Measurements from ENCODE around the gene ACR. TPM values are rescaled to one million over a fixed set of nuclear protein-coding genes. Genes with fewer than 3 reads are reported as not detected.

Gene ACR
- total RNA-seq, 1 experiment from 2014 or later, result not detected

GRCh38 chr22:50711446-50712340 lies 26.3 kb upstream of the ACR start:
- no peaks in the 10 kb centered on the region for H3K79me2 ChIP-seq (ENCODE audit: low read depth)
- no peaks in the 10 kb centered on the region for H3K9me2 ChIP-seq (ENCODE audit: insufficient read depth)
- H3K36me3 ChIP-seq (ENCODE audit: low read depth), result no peaks in the 10 kb centered on the region
- no peak overlapping the region for H3K4me3 ChIP-seq
- H3F3A ChIP-seq (ENCODE audit: insufficient read depth, low read depth), result no peaks in the 10 kb centered on the region; the same call in 1 of the 2 replicates
- no TSS peak for BruUV-seq (replicated peaks)
- no peak for TF ChIP-seq EZH2 (IDR thresholded peaks at IDR 0.05; ENCODE audit: low read depth)
- no peak for TF ChIP-seq CTCF (conservative IDR thresholded peaks at IDR 0.05)
- ChIA-PET CTCF (no interaction called here), POLR2A (ENCODE audit: unreplicated experiment) (no interaction called here)
- intact Hi-C loops (cut with micrococcal nuclease; ENCODE audit: unreplicated experiment), result no loop called here
- no peaks in the 10 kb centered on the region for H4K20me1 ChIP-seq (ENCODE audit: insufficient read depth)
- no peak overlapping the region for H2AFZ ChIP-seq
- no peaks in the 10 kb centered on the region for H3K4me1 ChIP-seq (replicated peaks; ENCODE audit: insufficient read depth)
- no peak overlapping the region for H3K27ac ChIP-seq
- DNase-seq, result no peak
- no peaks in the 10 kb centered on the region for H3K27me3 ChIP-seq (ENCODE audit: insufficient read depth, low read depth)
- no peak overlapping the region for H3K4me2 ChIP-seq
- H3K9me3 ChIP-seq (ENCODE audit: insufficient read depth, low read depth), result no peaks in the 10 kb centered on the region

GRCh38 chr22:50712341-50713007 lies 25.5 kb upstream of the ACR start:
- Histone ChIP-seq H3K36me3 (ENCODE audit: low read depth) (no peaks in the 10 kb centered on the region), H3K4me2 (no peak overlapping the region), H2AFZ (no peak overlapping the region), H3K79me2 (ENCODE audit: low read depth) (no peaks in the 10 kb centered on the region), H3K4me3 (no peak overlapping the region), H3K4me1 (replicated peaks; ENCODE audit: insufficient read depth) (no peaks in the 10 kb centered on the region), H3K9me3 (ENCODE audit: insufficient read depth, low read depth) (no peaks in the 10 kb centered on the region), H3K27ac (no peak overlapping the region), H3K9me2 (ENCODE audit: insufficient read depth) (no peaks in the 10 kb centered on the region), H3K27me3 (ENCODE audit: insufficient read depth, low read depth) (no peaks in the 10 kb centered on the region), H4K20me1 (ENCODE audit: insufficient read depth) (no peaks in the 10 kb centered on the region), H3F3A (ENCODE audit: insufficient read depth, low read depth) (no peaks in the 10 kb centered on the region; the same call in 1 of the 2 replicates)
- CTCF ChIA-PET, result no interaction called here
- TF ChIP-seq EZH2 (IDR thresholded peaks at IDR 0.05; ENCODE audit: low read depth) (no peak), CTCF (conservative IDR thresholded peaks at IDR 0.05) (no peak)
- no TSS peak for BruUV-seq (replicated peaks)
- no peak for DNase-seq
- intact Hi-C loops (cut with micrococcal nuclease; ENCODE audit: unreplicated experiment), result no loop called here
- POLR2A ChIA-PET (ENCODE audit: unreplicated experiment), result no interaction called here

GRCh38 chr22:50713008-50713385 lies 25.0 kb upstream of the ACR start:
- intact Hi-C loops (cut with micrococcal nuclease; ENCODE audit: unreplicated experiment), result no loop called here
- BruUV-seq (replicated peaks), result no TSS peak

More at GRCh38 chr22:50713008-50713385, 25.0 kb upstream of the ACR start:
- H3K27ac ChIP-seq, result no peak overlapping the region
- no peak overlapping the region for H2AFZ ChIP-seq
- H3K27me3 ChIP-seq (ENCODE audit: insufficient read depth, low read depth), result no peaks in the 10 kb centered on the region
- H3K4me3 ChIP-seq, result no peak overlapping the region
- ChIA-PET POLR2A (ENCODE audit: unreplicated experiment) (no interaction called here), CTCF (no interaction called here)
- no peak for DNase-seq
- TF ChIP-seq EZH2 (IDR thresholded peaks at IDR 0.05; ENCODE audit: low read depth), result no peak
- no peak for TF ChIP-seq CTCF (conservative IDR thresholded peaks at IDR 0.05)
- H3K79me2 ChIP-seq (ENCODE audit: low read depth), result no peaks in the 10 kb centered on the region
- H3K9me3 ChIP-seq (ENCODE audit: insufficient read depth, low read depth), result no peaks in the 10 kb centered on the region
- no peaks in the 10 kb centered on the region for H3K9me2 ChIP-seq (ENCODE audit: insufficient read depth)
- H3K4me2 ChIP-seq, result no peak overlapping the region
- H3K4me1 ChIP-seq (replicated peaks; ENCODE audit: insufficient read depth), result no peaks in the 10 kb centered on the region
- no peaks in the 10 kb centered on the region for H3F3A ChIP-seq (ENCODE audit: insufficient read depth, low read depth)
- no peaks in the 10 kb centered on the region for H3K36me3 ChIP-seq (ENCODE audit: low read depth)
- H4K20me1 ChIP-seq (ENCODE audit: insufficient read depth), result no peaks in the 10 kb centered on the region

All from PC-9 (cell line).